Measurements from ENCODE around the gene IDH3G.

Gene IDH3G

GRCh38 chrX:153814591-153815315, 20.6 kb upstream of the IDH3G start:
- DNase-seq = no peak

GRCh38 chrX:153813161-153813560, 19.0 kb upstream of the IDH3G start:
- DNase-seq = no peak

- DNase-seq = no peak
Measured at GRCh38 chrX:153812220-153812619, 18.0 kb upstream of the IDH3G start.

- no peak for DNase-seq
Measured at GRCh38 chrX:153807976-153808375, 13.8 kb upstream of the IDH3G start.

GRCh38 chrX:153806999-153807575, 12.9 kb upstream of the IDH3G start:
- no peak for DNase-seq

GRCh38 chrX:153805436-153805835, 11.3 kb upstream of the IDH3G start:
- no peak for DNase-seq

GRCh38 chrX:153804621-153805020, 10.4 kb upstream of the IDH3G start:
- no peak for DNase-seq

GRCh38 chrX:153804100-153804595, 10.0 kb upstream of the IDH3G start:
- no peak for DNase-seq

- no peak for DNase-seq
Measured at GRCh38 chrX:153803211-153804099, 9.3 kb upstream of the IDH3G start.

GRCh38 chrX:153802513-153803045, 8.4 kb upstream of the IDH3G start:
- no peak for DNase-seq

GRCh38 chrX:153801669-153802068, 7.5 kb upstream of the IDH3G start:
- no peak for DNase-seq

GRCh38 chrX:153800746-153801145, 6.6 kb upstream of the IDH3G start:
- no peak for DNase-seq

GRCh38 chrX:153800177-153800722, 6.1 kb upstream of the IDH3G start:
- DNase-seq = no peak

- DNase-seq = no peak
Measured at GRCh38 chrX:153799326-153799725, 5.2 kb upstream of the IDH3G start.

GRCh38 chrX:153797415-153798015, 3.3 kb upstream of the IDH3G start:
- DNase-seq = no peak

GRCh38 chrX:153794897-153795816, 982 bp upstream of the IDH3G start:
- DNase-seq = peak in 1 of 2 experiments; percentile 11

- no peak for DNase-seq
Measured at GRCh38 chrX:153793291-153793690, 884 bp downstream of the IDH3G start.

- no peak for DNase-seq
Measured at GRCh38 chrX:153792368-153792767, 1.8 kb downstream of the IDH3G start.

- no peak for DNase-seq
Measured at GRCh38 chrX:153791104-153791852, 2.9 kb downstream of the IDH3G start.

- no peak for DNase-seq
Measured at GRCh38 chrX:153789654-153790053, 4.5 kb downstream of the IDH3G start.

GRCh38 chrX:153786669-153787068, 7.5 kb downstream of the IDH3G start:
- DNase-seq = no peak
